ENCODE data around the gene EFNA5.

DNA sequence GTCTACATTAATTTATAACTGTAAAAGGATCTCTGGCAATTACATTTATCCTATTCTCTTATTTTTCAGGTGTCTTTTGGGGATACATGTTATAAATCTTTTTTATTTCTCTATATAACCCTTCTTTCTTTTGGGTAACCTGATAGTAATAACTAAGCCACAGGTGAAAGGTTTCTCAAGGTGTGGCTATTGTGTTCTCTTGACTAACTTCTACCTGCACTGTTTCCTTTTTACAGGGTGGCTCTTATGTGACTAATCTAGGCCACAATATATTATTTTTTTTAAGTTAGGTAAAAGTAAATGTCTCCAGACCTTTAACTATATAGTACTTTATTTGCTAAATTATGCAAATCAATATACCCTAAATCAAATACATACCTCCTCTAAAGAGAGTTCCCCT is 193.2 kb downstream of the EFNA5 start:
- TF ChIP-seq EZH2 (IDR thresholded peaks at IDR 0.05; ENCODE audit: borderline replicate concordance) (no peak), EZH2phosphoT487 (IDR thresholded peaks at IDR 0.05; ENCODE audit: low read depth, severe bottlenecking, unreplicated experiment) (no peak)
- TF ChIP-seq, protein P1, sequence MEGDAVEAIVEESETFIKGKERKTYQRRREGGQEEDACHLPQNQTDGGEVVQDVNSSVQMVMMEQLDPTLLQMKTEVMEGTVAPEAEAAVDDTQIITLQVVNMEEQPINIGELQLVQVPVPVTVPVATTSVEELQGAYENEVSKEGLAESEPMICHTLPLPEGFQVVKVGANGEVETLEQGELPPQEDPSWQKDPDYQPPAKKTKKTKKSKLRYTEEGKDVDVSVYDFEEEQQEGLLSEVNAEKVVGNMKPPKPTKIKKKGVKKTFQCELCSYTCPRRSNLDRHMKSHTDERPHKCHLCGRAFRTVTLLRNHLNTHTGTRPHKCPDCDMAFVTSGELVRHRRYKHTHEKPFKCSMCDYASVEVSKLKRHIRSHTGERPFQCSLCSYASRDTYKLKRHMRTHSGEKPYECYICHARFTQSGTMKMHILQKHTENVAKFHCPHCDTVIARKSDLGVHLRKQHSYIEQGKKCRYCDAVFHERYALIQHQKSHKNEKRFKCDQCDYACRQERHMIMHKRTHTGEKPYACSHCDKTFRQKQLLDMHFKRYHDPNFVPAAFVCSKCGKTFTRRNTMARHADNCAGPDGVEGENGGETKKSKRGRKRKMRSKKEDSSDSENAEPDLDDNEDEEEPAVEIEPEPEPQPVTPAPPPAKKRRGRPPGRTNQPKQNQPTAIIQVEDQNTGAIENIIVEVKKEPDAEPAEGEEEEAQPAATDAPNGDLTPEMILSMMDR (IDR thresholded peaks at IDR 0.05; ENCODE audit: poor library complexity) = no peak
